Mononuclear cell (primary cell): ENCODE measurements around the gene GIMAP7. TPM values are rescaled to one million over a fixed set of nuclear protein-coding genes. Genes with fewer than 3 reads are reported as not detected.

Experiments
- total RNA-seq: library from RNA; depleted of rRNA; stranded (reverse); fragments of >200 nt; gene quantifications from one replicate; pipeline ENCODE4 v1.2.3, GENCODE V29; 2012

Gene GIMAP7
- total RNA-seq, 1 donor: 44.2 TPM

Other genes with a start within 250 kb of the GIMAP7 start
- 15.6 TPM for gene LRRC61, start 191.5 kb upstream of the GIMAP7 start, total RNA-seq
- 9.3 TPM for gene ACTR3C, start 191.3 kb upstream of the GIMAP7 start, total RNA-seq
- not detected for gene RARRES2, start 173.2 kb upstream of the GIMAP7 start, total RNA-seq
- gene REPIN1, start 146.1 kb upstream of the GIMAP7 start, total RNA-seq: 49.2 TPM
- 0.94 TPM for gene ZNF775, start 135.5 kb upstream of the GIMAP7 start, total RNA-seq
- 4.2 TPM for gene GIMAP8, start 64.2 kb upstream of the GIMAP7 start, total RNA-seq
- gene GIMAP4, start 52.5 kb downstream of the GIMAP7 start, total RNA-seq: 47.9 TPM
- gene GIMAP6, start 117.5 kb downstream of the GIMAP7 start, total RNA-seq: 26.2 TPM
- gene GIMAP2, start 170.8 kb downstream of the GIMAP7 start, total RNA-seq: 159 TPM
- gene GIMAP1, start 201.7 kb downstream of the GIMAP7 start, total RNA-seq: 10.0 TPM
- gene GIMAP5, start 222.5 kb downstream of the GIMAP7 start, total RNA-seq: 102 TPM